ENCODE results near the gene SLC31A1. TPM values are rescaled to one million over a fixed set of nuclear protein-coding genes. Genes with fewer than 3 reads are reported as not detected.

Gene SLC31A1
- total and polyA plus RNA-seq, 2 experiments from 2014 or later = 15.0 to 32.1 TPM

- no peak for TF ChIP-seq POLR2AphosphoS5 (IDR thresholded peaks at IDR 0.05; ENCODE audit: low read depth)
- TF ChIP-seq CTCF (conservative IDR thresholded peaks at IDR 0.05; ENCODE audit: low read depth in 2 of 2) = no peak
- no peak for TF ChIP-seq EZH2 (IDR thresholded peaks at IDR 0.05; ENCODE audit: low read depth, unreplicated experiment)
- no peak for TF ChIP-seq ZNF462 (CRISPR knock-in tag; IDR thresholded peaks at IDR 0.05)
- no peak for TF ChIP-seq JUNB (IDR thresholded peaks at IDR 0.05; ENCODE audit: unreplicated experiment)
- TF ChIP-seq NANOG (IDR thresholded peaks at IDR 0.05; ENCODE audit: borderline replicate concordance) = no peak
- TF ChIP-seq ZNF114 (CRISPR knock-in tag; IDR thresholded peaks at IDR 0.05) = no peak
- no peak for TF ChIP-seq ZNF331 (CRISPR knock-in tag; IDR thresholded peaks at IDR 0.05; ENCODE audit: low read depth)
- no peak for TF ChIP-seq CREB1 (CRISPR knock-in tag; IDR thresholded peaks at IDR 0.05; ENCODE audit: low read depth)
- Histone ChIP-seq H3K4me2 (no peak overlapping the region), H3F3A (replicated peaks; ENCODE audit: low read depth) (no peaks in the 10 kb centered on the region), H3K27ac (ENCODE audit: low read depth) (no peak overlapping the region), H4K20me1 (replicated peaks; ENCODE audit: insufficient read depth) (no peaks in the 10 kb centered on the region; the same call in 1 of the 2 replicates), H3K36me3 (ENCODE audit: insufficient read depth) (peaks cover 28% of the 10 kb centered on the region), H3K4me3 (no peak overlapping the region), H3K9me2 (ENCODE audit: insufficient read depth) (no peaks in the 10 kb centered on the region), H3K4me1 (ENCODE audit: insufficient read depth) (0 out of 2 replicates have a peak, but pooled peaks cover 3% of the 10 kb centered on the region), H3K27me3 (ENCODE audit: insufficient read depth) (no peaks in the 10 kb centered on the region), H3K79me2 (replicated peaks; ENCODE audit: insufficient read depth) (peaks cover 12% of the 10 kb centered on the region), H2AFZ (no peak overlapping the region)
- no peaks in the 10 kb centered on the region for H3K27me3 Mint-ChIP-seq (ENCODE audit: insufficient read depth, low read depth, poor library complexity)
- H3K9me3 Mint-ChIP-seq = no peaks in the 10 kb centered on the region
- ATAC-seq (no peak), DNase-seq (ENCODE audit: low spot score) (no peak)
- H3K4me3 Mint-ChIP-seq = no peak overlapping the region
- H3K27ac Mint-ChIP-seq = no peak overlapping the region
- peaks cover 3% of the 10 kb centered on the region; the same call in 1 of the 3 replicates for H3K4me1 Mint-ChIP-seq
- H3K36me3 Mint-ChIP-seq (ENCODE audit: low read depth) = peaks cover 32% of the 10 kb centered on the region
Measured at GRCh38 chr9:113269871-113270270, 48.5 kb downstream of the SLC31A1 start.

Data from GM23338 (cell line).